NCI-H2107 (cell line): ENCODE results near the gene STRN3.
"Not testable (repeated sequence)": the region's sequence is repeated elsewhere in the genome, so short reads cannot be mapped to it uniquely, and the experiment has no call there.

Source experiments
- DNase-seq: peaks from one replicate; lab custom pipeline; 2025; lab: John Stamatoyannopoulos, UW

The STRN3 gene

GRCh38 chr14:31000629-31001338 is 25.4 kb downstream of the STRN3 start:
- no peak for DNase-seq

- no peak for DNase-seq
Observed at GRCh38 chr14:30999038-30999773, 27.0 kb downstream of the STRN3 start.

- no peak for DNase-seq
Observed at GRCh38 chr14:30998100-30998706, 28.0 kb downstream of the STRN3 start.

GRCh38 chr14:30996892-30997659 is 29.1 kb downstream of the STRN3 start:
- no peak for DNase-seq

GRCh38 chr14:30995689-30996088 is 30.5 kb downstream of the STRN3 start:
- no peak for DNase-seq

- no peak for DNase-seq
Observed at GRCh38 chr14:30994681-30995620, 31.2 kb downstream of the STRN3 start.

- no peak for DNase-seq
Observed at GRCh38 chr14:30993071-30993470, 33.1 kb downstream of the STRN3 start.

GRCh38 chr14:30991408-30991807 is 34.8 kb downstream of the STRN3 start:
- no peak for DNase-seq

- no peak for DNase-seq
Observed at GRCh38 chr14:30990770-30991169, 35.4 kb downstream of the STRN3 start.

GRCh38 chr14:30988509-30988908 is 37.7 kb downstream of the STRN3 start:
- no peak for DNase-seq

GRCh38 chr14:30985796-30986195 is 40.4 kb downstream of the STRN3 start:
- DNase-seq = no peak

- no peak for DNase-seq
Observed at GRCh38 chr14:30983858-30984257, 42.3 kb downstream of the STRN3 start.

GRCh38 chr14:30982533-30982932 is 43.6 kb downstream of the STRN3 start:
- no peak for DNase-seq

- DNase-seq = no peak
Observed at GRCh38 chr14:30980980-30981379, 45.2 kb downstream of the STRN3 start.

- peak; percentile 42 for DNase-seq
Observed at GRCh38 chr14:30980106-30980704, 46.0 kb downstream of the STRN3 start.

GRCh38 chr14:30977752-30978151 is 48.4 kb downstream of the STRN3 start:
- DNase-seq = no peak

GRCh38 chr14:30974628-30975027 is 51.6 kb downstream of the STRN3 start:
- DNase-seq = no peak

GRCh38 chr14:30972882-30973582 is 53.1 kb downstream of the STRN3 start:
- no peak for DNase-seq

GRCh38 chr14:30972036-30972732 is 54.0 kb downstream of the STRN3 start:
- not testable (repeated sequence) for DNase-seq

GRCh38 chr14:30971586-30971985 is 54.6 kb downstream of the STRN3 start:
- DNase-seq = no peak
